OCI-LY3 (cell line): Measurements from ENCODE around the gene FYB1.

Experiments
- EZH2phosphoT487 ChIP-seq: fragments of 200-600 bp; shearing (Covaris generic); IDR thresholded peaks from 2 replicates; pipeline ENCODE4 v1.6.1; 2018; ENCODE audit warnings: antibody characterized with exemption, mixed run types, low read depth
- TF ChIP-seq, protein P1 (sequence below): fragments of 200-600, 300-600 bp; sonication (generic); IDR thresholded peaks from 2 replicates; pipeline ENCODE4 v1.5.1; 2014; ENCODE audit warnings: antibody characterized with exemption, low read length, low read depth

DNA sequence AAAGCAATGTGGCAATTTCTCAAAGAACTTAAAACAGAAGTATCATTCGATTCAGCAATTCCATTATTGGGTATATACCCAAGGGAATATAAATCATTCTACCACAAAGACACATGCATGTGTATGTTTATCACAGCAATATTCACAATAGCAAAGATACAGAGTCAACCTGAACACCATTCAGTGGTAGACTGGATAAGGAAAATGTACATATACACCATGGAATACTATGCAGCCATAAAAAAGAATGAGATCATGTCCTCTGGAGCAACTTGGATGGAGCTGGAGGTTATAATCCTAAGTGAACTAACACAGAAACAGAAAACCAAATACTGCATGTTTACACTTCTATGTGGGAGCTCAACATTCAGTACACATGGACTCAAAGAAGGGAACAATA lies 21.4 kb upstream of the FYB1 start:
- no peak for TF ChIP-seq EZH2phosphoT487
- TF ChIP-seq, protein P1, sequence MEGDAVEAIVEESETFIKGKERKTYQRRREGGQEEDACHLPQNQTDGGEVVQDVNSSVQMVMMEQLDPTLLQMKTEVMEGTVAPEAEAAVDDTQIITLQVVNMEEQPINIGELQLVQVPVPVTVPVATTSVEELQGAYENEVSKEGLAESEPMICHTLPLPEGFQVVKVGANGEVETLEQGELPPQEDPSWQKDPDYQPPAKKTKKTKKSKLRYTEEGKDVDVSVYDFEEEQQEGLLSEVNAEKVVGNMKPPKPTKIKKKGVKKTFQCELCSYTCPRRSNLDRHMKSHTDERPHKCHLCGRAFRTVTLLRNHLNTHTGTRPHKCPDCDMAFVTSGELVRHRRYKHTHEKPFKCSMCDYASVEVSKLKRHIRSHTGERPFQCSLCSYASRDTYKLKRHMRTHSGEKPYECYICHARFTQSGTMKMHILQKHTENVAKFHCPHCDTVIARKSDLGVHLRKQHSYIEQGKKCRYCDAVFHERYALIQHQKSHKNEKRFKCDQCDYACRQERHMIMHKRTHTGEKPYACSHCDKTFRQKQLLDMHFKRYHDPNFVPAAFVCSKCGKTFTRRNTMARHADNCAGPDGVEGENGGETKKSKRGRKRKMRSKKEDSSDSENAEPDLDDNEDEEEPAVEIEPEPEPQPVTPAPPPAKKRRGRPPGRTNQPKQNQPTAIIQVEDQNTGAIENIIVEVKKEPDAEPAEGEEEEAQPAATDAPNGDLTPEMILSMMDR, result no peak
